HPDE6-E6E7 (cell line): ENCODE results near the gene INSIG2.

Source experiments
- DNase-seq: peaks from one replicate; pipeline ENCODE4 v3.0.0; 2011; ENCODE audit warnings: missing footprints; ENCODE audit errors: extremely low spot score

INSIG2 gene

GRCh38 chr2:118088051-118089024 lies at the start of gene INSIG2:
Gene INSIG2 (plus strand): TSS chr2:118088471. CDS start chr2:118096557, 8,086 bp downstream.
- DNase-seq: peak; percentile 97

- DNase-seq: no peak
These were observed 47.4 kb upstream of the INSIG2 start for GRCh38 chr2:118040891-118041290.

GRCh38 chr2:118044103-118044716 lies 44.1 kb upstream of the INSIG2 start:
- DNase-seq: no peak

DNA sequence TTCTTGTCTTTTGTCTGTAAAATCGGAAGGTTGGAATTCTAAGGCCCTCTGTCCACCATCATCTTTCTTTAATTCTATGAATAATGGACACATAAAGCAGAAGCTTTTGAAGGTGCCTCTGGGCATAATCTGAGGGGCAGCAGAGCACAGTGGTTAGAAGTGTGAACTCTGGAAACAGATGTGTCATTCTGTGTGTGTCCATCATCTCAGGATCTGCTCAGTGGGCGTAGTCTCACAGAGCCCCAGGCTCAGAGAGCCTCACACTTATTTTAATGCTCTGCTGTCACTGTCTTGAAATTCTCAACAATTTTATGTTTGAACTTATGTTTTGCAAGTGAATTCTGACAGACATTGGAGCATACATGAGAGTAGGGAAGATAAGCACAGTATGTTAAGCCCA lies 43.4 kb upstream of the INSIG2 start:
- DNase-seq: no peak

GRCh38 chr2:118045286-118045685 lies 43.0 kb upstream of the INSIG2 start:
- no peak for DNase-seq

DNA sequence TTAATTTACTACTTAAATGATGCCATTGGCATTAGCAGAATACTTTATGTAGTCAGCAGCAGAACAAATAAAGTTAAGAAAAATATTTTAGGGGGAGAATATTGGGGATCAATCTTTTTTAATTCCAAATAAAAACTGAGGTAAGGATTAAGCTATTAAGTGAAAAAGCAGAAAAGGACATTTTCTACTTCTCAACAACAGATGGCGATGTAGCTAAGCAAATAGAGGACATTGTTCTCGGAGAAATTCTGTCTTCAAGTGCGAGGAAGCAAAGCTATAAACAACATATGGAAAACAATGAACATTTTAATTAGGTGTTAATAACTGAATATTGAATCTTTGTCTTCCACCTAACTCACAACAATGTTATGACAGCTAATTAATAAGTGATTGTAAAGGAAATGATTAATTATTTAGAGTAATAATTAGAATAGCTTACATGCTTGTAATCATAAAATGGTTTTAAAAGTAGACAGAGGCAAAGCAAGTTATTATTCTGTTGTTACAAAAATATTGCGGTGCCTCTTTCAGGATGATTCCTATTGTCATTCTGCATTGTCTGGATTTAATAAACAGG lies 41.5 kb upstream of the INSIG2 start:
- DNase-seq: peak; percentile 28

DNA sequence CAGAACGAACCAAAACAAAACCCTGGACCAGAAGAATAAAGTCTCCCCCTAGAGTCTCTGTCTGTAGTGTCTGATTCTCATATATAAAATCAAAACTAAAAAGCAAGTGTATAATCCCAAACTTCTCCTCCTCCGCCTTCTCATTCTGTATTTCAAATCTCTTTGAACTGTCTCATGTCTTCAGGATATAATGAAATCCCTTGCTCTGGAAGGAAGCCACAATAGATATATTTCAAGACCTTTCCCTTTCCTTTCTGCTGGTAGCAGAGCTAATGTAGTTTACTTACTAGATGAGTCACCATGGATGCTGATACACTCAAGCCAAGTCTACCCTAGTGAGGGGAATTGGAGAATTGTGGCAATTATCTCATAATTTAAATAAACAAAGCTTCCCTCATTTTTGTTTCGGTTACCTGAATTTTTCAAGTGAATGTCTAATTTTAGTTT lies 40.9 kb upstream of the INSIG2 start:
- DNase-seq: peak; percentile 17

DNA sequence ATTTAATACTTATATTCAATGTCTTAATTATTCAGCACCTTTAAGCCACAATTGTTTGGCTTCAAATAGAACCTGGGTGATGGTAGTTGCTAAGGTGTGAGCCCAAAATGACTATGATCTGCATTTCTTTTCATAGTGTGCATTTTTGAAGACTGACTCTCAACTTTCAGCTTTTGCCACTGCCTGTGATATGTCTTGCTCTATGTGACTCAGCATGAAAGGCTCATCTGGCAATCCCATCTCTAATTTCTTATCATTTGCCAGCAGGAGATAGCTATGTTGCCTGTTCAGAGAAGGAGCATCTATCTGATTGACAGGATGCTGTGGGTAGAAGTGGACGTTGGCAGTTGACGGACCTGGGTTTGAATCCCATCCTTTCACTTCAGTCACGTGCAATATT lies 39.9 kb upstream of the INSIG2 start:
- no peak for DNase-seq

- no peak for DNase-seq
These were observed 39.0 kb upstream of the INSIG2 start for GRCh38 chr2:118049140-118049815.

DNA sequence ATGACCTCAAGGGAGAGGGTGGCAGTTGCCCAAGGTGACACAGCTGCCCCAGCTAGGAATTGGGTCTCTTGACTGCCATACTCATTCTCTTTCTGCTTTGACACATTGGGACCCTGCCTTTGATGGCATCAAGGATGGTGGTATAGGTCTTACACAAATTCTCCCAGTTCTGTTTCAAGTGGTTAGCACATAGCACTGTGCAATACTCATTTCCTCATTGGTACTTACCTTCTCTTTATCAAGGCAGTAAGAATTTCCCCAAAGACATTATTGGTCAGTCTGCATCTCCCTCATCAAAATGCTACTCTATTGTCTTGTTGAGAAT lies 38.5 kb upstream of the INSIG2 start:
- DNase-seq: no peak

GRCh38 chr2:118050386-118050785 lies 37.9 kb upstream of the INSIG2 start:
- DNase-seq: no peak

DNA sequence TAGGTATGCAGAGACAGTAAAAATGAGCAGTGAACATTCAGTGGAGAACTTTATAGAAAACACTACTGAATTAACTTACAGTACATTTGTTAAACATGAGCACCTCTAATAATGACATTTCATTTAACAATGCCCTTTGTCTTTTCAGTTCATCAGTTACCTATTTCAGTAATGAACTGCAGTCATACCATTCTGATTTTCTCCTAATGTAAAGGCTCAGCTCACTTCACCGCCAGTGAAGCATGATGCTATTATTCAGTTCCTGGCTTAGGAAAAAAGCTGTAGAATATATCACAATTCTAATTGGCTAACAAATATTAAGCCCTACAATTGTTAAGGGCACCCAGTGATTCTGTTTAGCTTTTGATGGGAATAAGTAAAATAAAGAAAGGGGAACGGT lies 37.3 kb upstream of the INSIG2 start:
- DNase-seq: no peak

GRCh38 chr2:118051826-118052358 lies 36.4 kb upstream of the INSIG2 start:
- no peak for DNase-seq

DNA sequence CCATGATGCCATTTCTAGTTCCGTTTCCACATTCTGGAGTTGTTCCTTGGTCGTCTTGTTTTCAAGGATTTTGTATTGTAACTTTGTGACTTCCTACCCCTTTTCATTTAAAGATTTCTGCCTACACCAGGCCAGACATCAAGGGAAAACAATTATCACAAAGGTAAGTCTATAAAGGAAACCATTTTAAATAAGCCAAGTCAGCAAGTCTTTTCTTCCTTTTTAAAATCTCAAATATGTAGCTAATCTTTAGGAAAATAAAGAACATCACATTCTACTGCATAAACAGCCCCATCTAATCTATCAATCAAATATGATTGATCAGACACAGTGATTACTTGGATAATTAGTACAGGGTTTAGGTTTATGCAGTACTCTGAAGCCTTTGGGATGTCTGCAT lies 35.8 kb upstream of the INSIG2 start:
- no peak for DNase-seq

GRCh38 chr2:118053681-118054080 lies 34.6 kb upstream of the INSIG2 start:
- no peak for DNase-seq

GRCh38 chr2:118054213-118055008 lies 33.9 kb upstream of the INSIG2 start:
- no peak for DNase-seq

- no peak for DNase-seq
These were observed 32.6 kb upstream of the INSIG2 start for GRCh38 chr2:118055512-118056164.

GRCh38 chr2:118056165-118056534 lies 32.1 kb upstream of the INSIG2 start:
- no peak for DNase-seq

GRCh38 chr2:118056801-118057200 lies 31.5 kb upstream of the INSIG2 start:
- no peak for DNase-seq

- DNase-seq: no peak
These were observed 29.3 kb upstream of the INSIG2 start for GRCh38 chr2:118058951-118059350.
